ENCODE data around the gene ANO7.

- no peak for TF ChIP-seq POLR2A (IDR thresholded peaks at IDR 0.05; ENCODE audit: low read length)
- TF ChIP-seq GATA1 (IDR thresholded peaks at IDR 0.05; ENCODE audit: low read depth, low read length) = no peak
Observed at GRCh38 chr2:241235859-241236593, 47.5 kb downstream of the ANO7 start.
